SK-N-SH (cell line): Measurements from ENCODE around the gene TOR1A. TPM values are rescaled to one million over a fixed set of nuclear protein-coding genes. Genes with fewer than 3 reads are reported as not detected.

Experiments
- CTCF ChIA-PET: fragments of 300-600, 350-600 bp; formaldehyde crosslinking; extraction: SDS; loops from one replicate; lab custom pipeline; 2021; lab: Yijun Ruan, JAX
- POLR2A ChIA-PET: fragments of 350-600 bp; sonication (Branson Sonifier 250); formaldehyde crosslinking; extraction: SDS; loops from one replicate; lab custom pipeline; 2020; ENCODE audit warnings: antibody characterized with exemption, inconsistent platforms; lab: Yijun Ruan, JAX
- DNase-seq: peaks from one replicate; pipeline ENCODE4 v3.0.0; 2012
- H2AFZ ChIP-seq: fragments of 200-600 bp; sonication (generic); 2 replicates; pipeline ENCODE4 v1.8.1; 2016; ENCODE audit warnings: antibody characterized with exemption, mild to moderate bottlenecking, low read depth
- H3F3A ChIP-seq: fragments of 200-600 bp; sonication (generic); replicated peaks from 2 replicates; pipeline ENCODE3; 2016; ENCODE audit warnings: antibody characterized with exemption, mild to moderate bottlenecking; ENCODE audit not compliant: insufficient read depth
- H3K27ac ChIP-seq, 2 experiments: fragments of 200-500 bp in 1 of 2; fragments of 200-600 bp in 1 of 2; sonication (Bioruptor generic) in 1 of 2; sonication (generic), shearing (Covaris generic) in 1 of 2; 2 replicates each; pipeline versions ENCODE4 v1.5.1 to v1.6.1; 2014 to 2016; ENCODE audit warnings: low read depth in 2 of 2, inconsistent platforms in 1 of 2, low read length in 1 of 2, mild to moderate bottlenecking in 1 of 2, mixed read lengths in 1 of 2
- H3K27me3 ChIP-seq: fragments of 200-600 bp; sonication (generic), shearing (Covaris generic); 2 replicates; pipeline ENCODE4 v1.6.1; 2016; ENCODE audit warnings: mixed run types; ENCODE audit not compliant: insufficient read depth
- H3K36me3 ChIP-seq, 2 experiments: fragments of 200-500 bp in 1 of 2; fragments of 200-600 bp in 1 of 2; sonication (Bioruptor generic) in 1 of 2; sonication (generic) in 1 of 2; replicated peaks in 1 of 2; 2 replicates each; pipeline versions ENCODE3 to v1.5.1; 2014 to 2016; ENCODE audit warnings: low read length in 1 of 2, mild to moderate bottlenecking in 1 of 2; ENCODE audit not compliant: insufficient read depth in 2 of 2, control insufficient read depth in 1 of 2
- H3K4me1 ChIP-seq, 2 experiments: fragments of 200-500 bp in 1 of 2; fragments of 200-600 bp in 1 of 2; sonication (Bioruptor generic) in 1 of 2; sonication (generic), shearing (Covaris generic) in 1 of 2; 2 replicates each; pipeline versions ENCODE4 v1.5.1 to v1.6.1; 2014 to 2016; ENCODE audit warnings: low read depth in 1 of 2, low read length in 1 of 2, mixed run types in 1 of 2; ENCODE audit not compliant: insufficient read depth in 2 of 2, control insufficient read depth in 1 of 2
- H3K4me2 ChIP-seq: fragments of 200-600 bp; sonication (generic), shearing (Covaris generic); 2 replicates; pipeline ENCODE4 v1.6.1; 2017; ENCODE audit warnings: mixed run types
- H3K4me3 ChIP-seq, 2 experiments: fragments of 200-500 bp in 1 of 2; fragments of 200-600 bp in 1 of 2; sonication (Bioruptor generic) in 1 of 2; sonication (generic), shearing (Covaris generic) in 1 of 2; 2 replicates each; pipeline versions ENCODE4 v1.5.1 to v1.8.1; 2014 to 2016; ENCODE audit warnings: low read depth in 2 of 2, inconsistent platforms in 1 of 2, low read length in 1 of 2, mild to moderate bottlenecking in 1 of 2, mixed read lengths in 1 of 2, moderate library complexity in 1 of 2
- H3K79me2 ChIP-seq: fragments of 200-600 bp; sonication (generic); 2 replicates; pipeline ENCODE4 v1.8.1; 2017; ENCODE audit warnings: mild to moderate bottlenecking; ENCODE audit not compliant: insufficient read depth
- H3K9ac ChIP-seq: fragments of 200-600 bp; sonication (generic); 2 replicates; pipeline ENCODE4 v1.6.1; 2017; ENCODE audit warnings: mixed run types
- H3K9me2 ChIP-seq: fragments of 200-600 bp; sonication (generic); 2 replicates; pipeline ENCODE4 v1.6.1; 2017; ENCODE audit warnings: mixed run types
- H3K9me3 ChIP-seq: fragments of 200-600 bp; sonication (generic); 2 replicates; pipeline ENCODE4 v1.6.1; 2017; ENCODE audit warnings: mixed run types, mild to moderate bottlenecking, moderate library complexity
- H4K20me1 ChIP-seq: fragments of 200-600 bp; sonication (generic); 2 replicates; pipeline ENCODE4 v1.6.1; 2017; ENCODE audit warnings: mild to moderate bottlenecking, mixed run types; ENCODE audit not compliant: insufficient read depth
- CHD2 ChIP-seq: fragments of 150-350 bp; IDR thresholded peaks from 2 replicates; pipeline ENCODE4 v1.6.1; 2018; ENCODE audit warnings: low read length; ENCODE audit not compliant: partially characterized antibody
- ELF1 ChIP-seq: IDR thresholded peaks from 2 replicates; pipeline ENCODE4 v1.4.0; 2012
- EP300 ChIP-seq, 2 experiments: IDR thresholded peaks; 2 replicates each; pipeline versions ENCODE4 v1.4.0 to v1.6.1; 2012; ENCODE audit warnings: borderline replicate concordance in 1 of 2, low read depth in 1 of 2, low read length in 1 of 2
- FOXM1 ChIP-seq: IDR thresholded peaks from 2 replicates; pipeline ENCODE4 v1.4.0; 2012; ENCODE audit warnings: low read depth, mild to moderate bottlenecking
- MEF2A ChIP-seq: IDR thresholded peaks from 2 replicates; pipeline ENCODE4 v1.4.0; 2012; ENCODE audit warnings: low read depth, borderline replicate concordance
- NFIC ChIP-seq: IDR thresholded peaks from 2 replicates; pipeline ENCODE4 v1.4.0; 2012; ENCODE audit warnings: borderline replicate concordance
- POLR2AphosphoS5 ChIP-seq: IDR thresholded peaks from 2 replicates; pipeline ENCODE4 v1.6.1; 2012; ENCODE audit warnings: low read depth, low read length
- RAD21 ChIP-seq: IDR thresholded peaks from 2 replicates; pipeline ENCODE4 v1.6.1; 2012; ENCODE audit warnings: mild to moderate bottlenecking, low read length
- RCOR1 ChIP-seq: fragments of 150-350 bp; IDR thresholded peaks from 2 replicates; pipeline ENCODE4 v1.6.1; 2017; ENCODE audit warnings: antibody characterized with exemption, low read length
- REST ChIP-seq: IDR thresholded peaks from 2 replicates; pipeline ENCODE4 v1.6.1; 2012; ENCODE audit warnings: mild to moderate bottlenecking, low read depth, low read length, moderate library complexity
- RXRA ChIP-seq: IDR thresholded peaks from 2 replicates; pipeline ENCODE4 v1.4.0; 2012; ENCODE audit warnings: low read depth, mild to moderate bottlenecking, borderline replicate concordance
- SIN3A ChIP-seq: IDR thresholded peaks from 2 replicates; pipeline ENCODE4 v1.6.1; 2012; ENCODE audit warnings: low read depth, mild to moderate bottlenecking, low read length, moderate library complexity, borderline replicate concordance
- WGBS: methylation state at CpG from one replicate; pipeline ENCODE4 v1.1.6; 2017; ENCODE audit warnings: low lambda C conversion rate; 5-methylcytosine and 5-hydroxymethylcytosine counted together
- polyA plus RNA-seq, 3 experiments: library from polyadenylated mRNA; depleted of rRNA; stranded (reverse); fragments of >200 nt; gene quantifications; 2 replicates each; pipeline ENCODE4 v1.2.3, GENCODE V29; 2012
- TF ChIP-seq, protein P1 (sequence below): IDR thresholded peaks from 2 replicates; pipeline ENCODE4 v1.4.0; 2012; ENCODE audit warnings: low read depth, borderline replicate concordance
- TF ChIP-seq, protein P2 (sequence below): fragments of 150-350 bp; IDR thresholded peaks from 2 replicates; pipeline ENCODE4 v1.6.1; 2016; ENCODE audit warnings: mild to moderate bottlenecking, low read depth, low read length

Gene TOR1A
- polyA plus RNA-seq, 1 of the 3 experiments (the other 2 are of a cell fraction) = 85.3 TPM

GRCh38 chr9:129802833-129803675, 20.9 kb downstream of the TOR1A start, which contains the start of gene TOR1B (continued):
- no peak for TF ChIP-seq REST
- no peak for TF ChIP-seq RAD21
- peak; percentile 30; the same call in 1 of the 2 replicates for TF ChIP-seq SIN3A
- peak; percentile 91 for TF ChIP-seq POLR2AphosphoS5
- TF ChIP-seq, protein P1, sequence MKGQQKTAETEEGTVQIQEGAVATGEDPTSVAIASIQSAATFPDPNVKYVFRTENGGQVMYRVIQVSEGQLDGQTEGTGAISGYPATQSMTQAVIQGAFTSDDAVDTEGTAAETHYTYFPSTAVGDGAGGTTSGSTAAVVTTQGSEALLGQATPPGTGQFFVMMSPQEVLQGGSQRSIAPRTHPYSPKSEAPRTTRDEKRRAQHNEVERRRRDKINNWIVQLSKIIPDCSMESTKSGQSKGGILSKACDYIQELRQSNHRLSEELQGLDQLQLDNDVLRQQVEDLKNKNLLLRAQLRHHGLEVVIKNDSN = no peak
- 0 out of 2 replicates have a peak, but pooled peaks have one; percentile 4 for TF ChIP-seq NFIC
- TF ChIP-seq ELF1 = peak; percentile 74

GRCh38 chr9:129801504-129801903, 22.4 kb downstream of the TOR1A start:
- Histone ChIP-seq H3K9ac (no peak overlapping the region), H3K9me2 (no peaks in the 10 kb centered on the region), H3K79me2 (peaks cover 26% of the 10 kb centered on the region), H3K4me3 (no peak overlapping the region), H2AFZ (no peak overlapping the region), H3F3A (peaks cover 3% of the 10 kb centered on the region), H3K36me3 (peaks cover 5 to 6% of the 10 kb centered on the region in 2 experiments), H4K20me1 (no peaks in the 10 kb centered on the region), H3K4me2 (no peak overlapping the region), H3K9me3 (no peaks in the 10 kb centered on the region), H3K27me3 (no peaks in the 10 kb centered on the region), H3K4me1 (peaks cover 8 to 14% of the 10 kb centered on the region in 2 experiments; a peak in 2 of 4 replicates), H3K27ac (no peak overlapping the region)
- POLR2A ChIA-PET = no interaction called here
- DNase-seq = no peak
- CTCF ChIA-PET = interaction anchor here (0.7 to 3.0 kb wide), 7 partner anchors 11 to 442 kb away, joined by 3 to 9 read pairs (median 3); partner anchors contain the start of gene C9orf50
- TF ChIP-seq CHD2 = no peak
- TF ChIP-seq RXRA = no peak
- TF ChIP-seq, protein P2, sequence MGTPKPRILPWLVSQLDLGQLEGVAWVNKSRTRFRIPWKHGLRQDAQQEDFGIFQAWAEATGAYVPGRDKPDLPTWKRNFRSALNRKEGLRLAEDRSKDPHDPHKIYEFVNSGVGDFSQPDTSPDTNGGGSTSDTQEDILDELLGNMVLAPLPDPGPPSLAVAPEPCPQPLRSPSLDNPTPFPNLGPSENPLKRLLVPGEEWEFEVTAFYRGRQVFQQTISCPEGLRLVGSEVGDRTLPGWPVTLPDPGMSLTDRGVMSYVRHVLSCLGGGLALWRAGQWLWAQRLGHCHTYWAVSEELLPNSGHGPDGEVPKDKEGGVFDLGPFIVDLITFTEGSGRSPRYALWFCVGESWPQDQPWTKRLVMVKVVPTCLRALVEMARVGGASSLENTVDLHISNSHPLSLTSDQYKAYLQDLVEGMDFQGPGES = no peak
- TF ChIP-seq RAD21 = no peak
- TF ChIP-seq RCOR1 = no peak
- TF ChIP-seq FOXM1 = no peak
- no peak for TF ChIP-seq MEF2A
- TF ChIP-seq EP300 (IDR thresholded peaks at IDR 0.05; ENCODE audit: borderline replicate concordance in 1 of 2, low read depth in 1 of 2, low read length in 1 of 2) = no peak
- 96% methylated on average over 17 of the region's 17 CpGs for WGBS
